K562 (cell line): ENCODE data around the gene CYB561A3. TPM values are rescaled to one million over a fixed set of nuclear protein-coding genes. Genes with fewer than 3 reads are reported as not detected.

Experiments
- ATAC-seq: fragments of 200-7000 bp; cut with Tn5 transposase; 3 replicates; pipeline ENCODE4 v1.9.1; 2020; ENCODE audit warnings: moderate library complexity
- BruUV-seq: library from RNA; stranded (reverse); fragments of 400-500 nt; replicated peaks from 2 replicates; lab custom pipeline; 2021; lab: Mats Ljungman, UMichigan
- CTCF ChIA-PET: fragments of 300-600 bp; formaldehyde crosslinking; extraction: SDS; loops from one replicate; lab custom pipeline; 2021; ENCODE audit warnings: low intra/inter-chr PET ratio; lab: Yijun Ruan, JAX
- POLR2A ChIA-PET: fragments of 300-600, 350-650 bp; sonication (Branson Sonifier 250); formaldehyde crosslinking; extraction: SDS; loops from one replicate; lab custom pipeline; 2021; ENCODE audit warnings: antibody characterized with exemption, inconsistent platforms; lab: Yijun Ruan, JAX
- DNase-seq, 4 experiments: peaks; one replicate each; pipeline versions ENCODE4 v3.0.0 to v3.0.0-alpha.2; 2011 to 2018; ENCODE audit warnings: low spot score in 3 of 4, mixed read lengths in 3 of 4; ENCODE audit errors: extremely low read depth in 1 of 4
- FAIRE-seq: peaks from 2 replicates; lab custom pipeline; 2011; peaks lifted over from hg19 to GRCh38; lab: Jason Lieb, UNC
- H2AFZ ChIP-seq: 2 replicates; pipeline ENCODE4 v1.6.0; 2011; ENCODE audit warnings: low read depth, low read length, control low read depth, inconsistent platforms
- H3K27ac ChIP-seq: fragments of 200-600 bp; 3 replicates; pipeline ENCODE4 v1.8.0; 2011; ENCODE audit warnings: low read depth, mild to moderate bottlenecking, control low read depth, inconsistent platforms, low read length, moderate library complexity, mixed read lengths; ENCODE audit errors: extremely low read depth
- H3K27me3 ChIP-seq, 2 experiments: fragments of 300-600 bp in 1 of 2; 2 replicates in 1 of 2; 3 replicates in 1 of 2; pipeline versions ENCODE4 v1.6.0 to v1.8.0; 2011; ENCODE audit warnings: inconsistent platforms in 2 of 2, low read length in 2 of 2, mild to moderate bottlenecking in 1 of 2, mixed read lengths in 1 of 2, moderate library complexity in 1 of 2; ENCODE audit not compliant: control insufficient read depth in 2 of 2, insufficient read depth in 2 of 2
- H3K36me3 ChIP-seq: fragments of 300-600 bp; 3 replicates; pipeline ENCODE4 v1.8.0; 2011; ENCODE audit warnings: mild to moderate bottlenecking, low read length, inconsistent platforms; ENCODE audit not compliant: control insufficient read depth, insufficient read depth
- H3K4me1 ChIP-seq, 2 experiments: fragments of 200-600 bp in 1 of 2; replicated peaks in 1 of 2; 2 replicates in 1 of 2; 3 replicates in 1 of 2; pipeline versions ENCODE4 v1.5.1 to v1.8.0; 2011; ENCODE audit warnings: inconsistent platforms in 2 of 2, low read length in 2 of 2, mild to moderate bottlenecking in 1 of 2, mixed read lengths in 1 of 2, moderate library complexity in 1 of 2; ENCODE audit not compliant: control insufficient read depth in 2 of 2, insufficient read depth in 2 of 2
- H3K4me2 ChIP-seq: 2 replicates; pipeline ENCODE4 v1.6.1; 2011; ENCODE audit warnings: low read length, control low read depth, inconsistent platforms, mixed read lengths; ENCODE audit not compliant: insufficient read depth
- H3K4me3 ChIP-seq: fragments of 200-600 bp; sonication (generic), shearing (Covaris generic); 2 replicates; pipeline ENCODE4 v1.5.1; 2016; ENCODE audit warnings: control low read depth, inconsistent platforms
- H3K79me2 ChIP-seq: fragments of 200-600 bp; 3 replicates; pipeline ENCODE4 v1.8.0; 2011; ENCODE audit warnings: low read length, inconsistent platforms; ENCODE audit not compliant: control insufficient read depth, insufficient read depth
- H3K9ac ChIP-seq, 2 experiments: 2 replicates each; pipeline versions ENCODE4 v1.6.0 to v1.6.1; 2011; ENCODE audit warnings: low read depth in 2 of 2, low read length in 2 of 2, control low read depth in 1 of 2, inconsistent platforms in 1 of 2, mild to moderate bottlenecking in 1 of 2, mixed read lengths in 1 of 2; ENCODE audit not compliant: insufficient read depth in 1 of 2
- H3K9me1 ChIP-seq: one replicate; pipeline ENCODE4 v1.6.0; 2011; ENCODE audit warnings: inconsistent platforms, mild to moderate bottlenecking, low read length, moderate library complexity; ENCODE audit not compliant: control insufficient read depth, insufficient read depth
- H3K9me3 ChIP-seq: replicated peaks from 2 replicates; pipeline ENCODE4 v1.5.1; 2011; ENCODE audit warnings: low read depth, low read length, inconsistent platforms; ENCODE audit not compliant: control insufficient read depth, insufficient read depth
- H4K20me1 ChIP-seq: replicated peaks from 2 replicates; pipeline ENCODE4 v1.6.1; 2011; ENCODE audit warnings: low read length, inconsistent platforms, mixed read lengths; ENCODE audit not compliant: control insufficient read depth, insufficient read depth
- HSF4 ChIP-seq: fragments of 250-450 bp; sonication (Bioruptor Pico); IDR thresholded peaks from 2 replicates; pipeline ENCODE4 v2.1.2; 2022; ENCODE audit warnings: mild to moderate bottlenecking, moderate library complexity, borderline replicate concordance
- JUN ChIP-seq, 2 experiments: sonication (generic) in 1 of 2; formaldehyde crosslinking in 1 of 2; IDR thresholded peaks; 2 replicates each; pipeline versions ENCODE4 v1.6.1 to v1.8.0; 2012 to 2022; ENCODE audit warnings: borderline replicate concordance in 2 of 2, mild to moderate bottlenecking in 2 of 2, improper control_type of control experiment in 1 of 2, low read depth in 1 of 2, low read length in 1 of 2, missing genetic modification reagents in 1 of 2
- OTX1 ChIP-seq: fragments of 450-650 bp; formaldehyde crosslinking; IDR thresholded peaks from 2 replicates; pipeline ENCODE4 v1.4.0; 2022; ENCODE audit warnings: mild to moderate bottlenecking
- PHF8 ChIP-seq: fragments of 200-600 bp; sonication (generic); IDR thresholded peaks from 2 replicates; pipeline ENCODE4 v1.6.1; 2012; ENCODE audit warnings: mixed run types, mild to moderate bottlenecking, inconsistent platforms, low read length, moderate library complexity, borderline replicate concordance
- PPARD ChIP-seq: fragments of 250-450 bp; sonication (Bioruptor Pico); IDR thresholded peaks from 2 replicates; pipeline ENCODE4 v1.8.0; 2022; ENCODE audit warnings: inconsistent platforms, mild to moderate bottlenecking, moderate library complexity
- SIN3B ChIP-seq: fragments of 450-650 bp; IDR thresholded peaks from 2 replicates; pipeline ENCODE4 v1.6.1; 2017; ENCODE audit warnings: low read depth, mild to moderate bottlenecking, moderate library complexity
- SMAD3 ChIP-seq: fragments of 450-650 bp; formaldehyde crosslinking; conservative IDR thresholded peaks from 2 replicates; pipeline ENCODE4 v1.4.0; 2020; ENCODE audit warnings: mild to moderate bottlenecking
- SMARCE1 ChIP-seq: fragments of 450-650 bp; IDR thresholded peaks from 2 replicates; pipeline ENCODE4 v1.7.1; 2016; ENCODE audit warnings: mild to moderate bottlenecking
- SRSF3 ChIP-seq: fragments of 200-400 bp; formaldehyde crosslinking; IDR thresholded peaks from 2 replicates; pipeline ENCODE4 v1.6.1; 2016; ENCODE audit warnings: mild to moderate bottlenecking, low read length, moderate library complexity; ENCODE audit not compliant: insufficient read depth
- TAF7 ChIP-seq: fragments of 450-650 bp; IDR thresholded peaks from 2 replicates; pipeline ENCODE4 v1.6.1; 2016; ENCODE audit warnings: missing genetic modification characterization, missing compliant biosample characterization
- ZFP1 ChIP-seq: fragments of 450-650 bp; formaldehyde crosslinking; IDR thresholded peaks from 2 replicates; pipeline ENCODE4 v1.4.0; 2020; ENCODE audit warnings: mild to moderate bottlenecking, mixed read lengths
- ZNF174 ChIP-seq: fragments of 250-450 bp; sonication (Bioruptor Pico); IDR thresholded peaks from 2 replicates; pipeline ENCODE4 v1.4.0; 2020; ENCODE audit warnings: mild to moderate bottlenecking
- WGBS: fragments of 100-300 bp; shearing (Covaris generic); methylation state at CpG from one replicate; pipeline ENCODE4 v1.1.6; 2016; ENCODE audit warnings: low coverage, mixed read lengths; ENCODE audit not compliant: insufficient coverage; ENCODE audit errors: missing lambda C conversion rate; 5-methylcytosine and 5-hydroxymethylcytosine counted together
- in situ Hi-C: fragments of 300-500 bp; cut with MboI; formaldehyde crosslinking; loops from 4 replicates; pipeline ENCODE4 v1.15.0; 2018; ENCODE audit warnings: inconsistent platforms, mixed read lengths
- intact Hi-C: fragments of 100-400 bp; cut with micrococcal nuclease; formaldehyde crosslinking; loops from 2 replicates; pipeline ENCODE4 v1.14.2; 2022
- polyA plus RNA-seq, 8 experiments: library from polyadenylated mRNA; depleted of rRNA in 4 of 8; stranded (reverse) in 5 of 8; unstranded in 3 of 8; fragments of >200 nt; fragmentation: Nextera tagmentation in 2 of 8; fragmentation: Illumina TruSeq in 1 of 8; extraction: Ambion mirVana in 2 of 8; extraction: Trizol in 1 of 8; gene quantifications; 2 replicates each; pipeline versions ENCODE4 v1.2.1 to v1.2.3, GENCODE V29; 2011 to 2014; ENCODE audit warnings: inconsistent platforms in 1 of 8, missing spikeins in 1 of 8
- total RNA-seq, 7 experiments: library from RNA; depleted of rRNA in 6 of 7; stranded (reverse); fragments of >200 nt in 6 of 7; fragmentation: Illumina TruSeq in 2 of 7; extraction: Trizol in 2 of 7; gene quantifications; 2 replicates each; pipeline versions ENCODE4 v1.2.1 to v1.2.3, GENCODE V29; 2011 to 2021; ENCODE audit warnings: low replicate concordance in 1 of 7
- TF ChIP-seq, protein P1 (sequence below): fragments of 250-450 bp; sonication (Bioruptor Pico); IDR thresholded peaks from 2 replicates; pipeline ENCODE4 v1.8.0; 2021; ENCODE audit warnings: mild to moderate bottlenecking, moderate library complexity
- TF ChIP-seq, protein P2 (sequence below): fragments of 250-450 bp; sonication (Bioruptor Pico); IDR thresholded peaks from 2 replicates; pipeline ENCODE4 v1.4.0; 2020
- TF ChIP-seq, protein P3 (sequence below): fragments of 450-650 bp; IDR thresholded peaks from 2 replicates; pipeline ENCODE4 v1.6.1; 2016

Gene CYB561A3
- total and polyA plus RNA-seq, 9 of the 15 experiments (the other 6 are each of a cell fraction or from before 2014, with no cell fraction given) = 29.2 to 78.9 (median 37.9) TPM

DNA sequence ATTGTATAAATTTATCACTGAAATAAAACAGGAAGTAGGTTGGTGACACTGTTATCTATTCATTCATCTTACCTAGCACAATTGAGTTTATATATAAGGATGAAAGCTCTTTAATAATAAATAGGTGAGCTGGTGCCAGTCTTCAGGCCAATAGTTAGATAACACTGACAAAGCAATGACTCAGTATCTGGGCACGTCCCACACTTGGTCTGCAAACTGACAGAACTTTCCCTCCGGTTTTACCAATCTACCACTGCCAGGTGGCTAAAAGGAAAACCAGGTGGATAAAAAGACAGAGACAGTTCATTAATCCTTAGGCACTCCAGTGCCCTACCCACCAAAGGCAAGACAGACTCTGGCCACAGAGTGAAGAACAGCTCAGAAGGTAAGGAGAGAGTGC lies 46.4 kb downstream of the CYB561A3 start:
- no peak overlapping the region for H3K4me3 ChIP-seq
- no TSS peak for BruUV-seq
- intact Hi-C loops = no loop called here
- no peak overlapping the region for H3K27ac ChIP-seq
- in situ Hi-C loops = no loop called here
- TF ChIP-seq TAF7 (tag) (no peak), SIN3B (no peak), ZFP1 (CRISPR knock-in tag) (no peak), JUN (IDR thresholded peaks at IDR 0.05; ENCODE audit: borderline replicate concordance, low read depth, low read length) (no peak), JUN (CRISPR knock-in tag; IDR thresholded peaks at IDR 0.05; ENCODE audit: borderline replicate concordance) (no peak), HSF4 (CRISPR knock-in tag) (no peak), SMAD3 (CRISPR knock-in tag) (no peak), PPARD (CRISPR knock-in tag) (no peak), PHF8 (no peak), OTX1 (CRISPR knock-in tag) (no peak), ZNF174 (CRISPR knock-in tag) (no peak), SRSF3 (no peak), SMARCE1 (no peak)
- TF ChIP-seq, protein P1, sequence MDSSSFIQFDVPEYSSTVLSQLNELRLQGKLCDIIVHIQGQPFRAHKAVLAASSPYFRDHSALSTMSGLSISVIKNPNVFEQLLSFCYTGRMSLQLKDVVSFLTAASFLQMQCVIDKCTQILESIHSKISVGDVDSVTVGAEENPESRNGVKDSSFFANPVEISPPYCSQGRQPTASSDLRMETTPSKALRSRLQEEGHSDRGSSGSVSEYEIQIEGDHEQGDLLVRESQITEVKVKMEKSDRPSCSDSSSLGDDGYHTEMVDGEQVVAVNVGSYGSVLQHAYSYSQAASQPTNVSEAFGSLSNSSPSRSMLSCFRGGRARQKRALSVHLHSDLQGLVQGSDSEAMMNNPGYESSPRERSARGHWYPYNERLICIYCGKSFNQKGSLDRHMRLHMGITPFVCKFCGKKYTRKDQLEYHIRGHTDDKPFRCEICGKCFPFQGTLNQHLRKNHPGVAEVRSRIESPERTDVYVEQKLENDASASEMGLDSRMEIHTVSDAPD (CRISPR knock-in tag) = no peak
- TF ChIP-seq, protein P2, sequence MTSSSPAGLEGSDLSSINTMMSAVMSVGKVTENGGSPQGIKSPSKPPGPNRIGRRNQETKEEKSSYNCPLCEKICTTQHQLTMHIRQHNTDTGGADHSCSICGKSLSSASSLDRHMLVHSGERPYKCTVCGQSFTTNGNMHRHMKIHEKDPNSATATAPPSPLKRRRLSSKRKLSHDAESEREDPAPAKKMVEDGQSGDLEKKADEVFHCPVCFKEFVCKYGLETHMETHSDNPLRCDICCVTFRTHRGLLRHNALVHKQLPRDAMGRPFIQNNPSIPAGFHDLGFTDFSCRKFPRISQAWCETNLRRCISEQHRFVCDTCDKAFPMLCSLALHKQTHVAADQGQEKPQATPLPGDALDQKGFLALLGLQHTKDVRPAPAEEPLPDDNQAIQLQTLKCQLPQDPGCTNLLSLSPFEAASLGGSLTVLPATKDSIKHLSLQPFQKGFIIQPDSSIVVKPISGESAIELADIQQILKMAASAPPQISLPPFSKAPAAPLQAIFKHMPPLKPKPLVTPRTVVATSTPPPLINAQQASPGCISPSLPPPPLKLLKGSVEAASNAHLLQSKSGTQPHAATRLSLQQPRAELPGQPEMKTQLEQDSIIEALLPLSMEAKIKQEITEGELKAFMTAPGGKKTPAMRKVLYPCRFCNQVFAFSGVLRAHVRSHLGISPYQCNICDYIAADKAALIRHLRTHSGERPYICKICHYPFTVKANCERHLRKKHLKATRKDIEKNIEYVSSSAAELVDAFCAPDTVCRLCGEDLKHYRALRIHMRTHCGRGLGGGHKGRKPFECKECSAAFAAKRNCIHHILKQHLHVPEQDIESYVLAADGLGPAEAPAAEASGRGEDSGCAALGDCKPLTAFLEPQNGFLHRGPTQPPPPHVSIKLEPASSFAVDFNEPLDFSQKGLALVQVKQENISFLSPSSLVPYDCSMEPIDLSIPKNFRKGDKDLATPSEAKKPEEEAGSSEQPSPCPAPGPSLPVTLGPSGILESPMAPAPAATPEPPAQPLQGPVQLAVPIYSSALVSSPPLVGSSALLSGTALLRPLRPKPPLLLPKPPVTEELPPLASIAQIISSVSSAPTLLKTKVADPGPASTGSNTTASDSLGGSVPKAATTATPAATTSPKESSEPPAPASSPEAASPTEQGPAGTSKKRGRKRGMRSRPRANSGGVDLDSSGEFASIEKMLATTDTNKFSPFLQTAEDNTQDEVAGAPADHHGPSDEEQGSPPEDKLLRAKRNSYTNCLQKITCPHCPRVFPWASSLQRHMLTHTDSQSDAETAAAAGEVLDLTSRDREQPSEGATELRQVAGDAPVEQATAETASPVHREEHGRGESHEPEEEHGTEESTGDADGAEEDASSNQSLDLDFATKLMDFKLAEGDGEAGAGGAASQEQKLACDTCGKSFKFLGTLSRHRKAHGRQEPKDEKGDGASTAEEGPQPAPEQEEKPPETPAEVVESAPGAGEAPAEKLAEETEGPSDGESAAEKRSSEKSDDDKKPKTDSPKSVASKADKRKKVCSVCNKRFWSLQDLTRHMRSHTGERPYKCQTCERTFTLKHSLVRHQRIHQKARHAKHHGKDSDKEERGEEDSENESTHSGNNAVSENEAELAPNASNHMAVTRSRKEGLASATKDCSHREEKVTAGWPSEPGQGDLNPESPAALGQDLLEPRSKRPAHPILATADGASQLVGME = no peak
- TF ChIP-seq, protein P3, sequence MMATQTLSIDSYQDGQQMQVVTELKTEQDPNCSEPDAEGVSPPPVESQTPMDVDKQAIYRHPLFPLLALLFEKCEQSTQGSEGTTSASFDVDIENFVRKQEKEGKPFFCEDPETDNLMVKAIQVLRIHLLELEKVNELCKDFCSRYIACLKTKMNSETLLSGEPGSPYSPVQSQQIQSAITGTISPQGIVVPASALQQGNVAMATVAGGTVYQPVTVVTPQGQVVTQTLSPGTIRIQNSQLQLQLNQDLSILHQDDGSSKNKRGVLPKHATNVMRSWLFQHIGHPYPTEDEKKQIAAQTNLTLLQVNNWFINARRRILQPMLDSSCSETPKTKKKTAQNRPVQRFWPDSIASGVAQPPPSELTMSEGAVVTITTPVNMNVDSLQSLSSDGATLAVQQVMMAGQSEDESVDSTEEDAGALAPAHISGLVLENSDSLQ = no peak
- no peak overlapping the region for H2AFZ ChIP-seq
- DNase-seq (no peak), FAIRE-seq (no peak), ATAC-seq (no peak)
- H3K4me1 ChIP-seq = no peaks in the 10 kb centered on the region
- 90% methylated on average over 2 of the region's 2 CpGs for WGBS
- no peaks in the 10 kb centered on the region for H3K79me2 ChIP-seq
- H3K9ac ChIP-seq = no peak overlapping the region
- no peaks in the 10 kb centered on the region for H3K9me3 ChIP-seq
- H3K36me3 ChIP-seq = peaks cover 88% of the 10 kb centered on the region
- no peak overlapping the region for H3K4me2 ChIP-seq
- peaks cover 3% of the 10 kb centered on the region; the same call in 1 of the 2 replicates for H4K20me1 ChIP-seq
- ChIA-PET POLR2A (interaction anchor here (0.8 to 1.7 kb wide), 3 partner anchors 9 to 114 kb away, joined by 3 to 6 read pairs (median 3); no protein-coding TSS in a partner anchor), CTCF (no interaction called here)
- H3K9me1 ChIP-seq = no peaks in the 10 kb centered on the region
- no peaks in the 10 kb centered on the region for H3K27me3 ChIP-seq
